Measurements from ENCODE around the gene DPF3. TPM values are rescaled to one million over a fixed set of nuclear protein-coding genes. Genes with fewer than 3 reads are reported as not detected.

DPF3 gene
- total and polyA plus RNA-seq, 2 of the 13 experiments (the other 11 are each of a cell fraction or from before 2014, with no cell fraction given), result 0.09 to 0.60 TPM

DNA sequence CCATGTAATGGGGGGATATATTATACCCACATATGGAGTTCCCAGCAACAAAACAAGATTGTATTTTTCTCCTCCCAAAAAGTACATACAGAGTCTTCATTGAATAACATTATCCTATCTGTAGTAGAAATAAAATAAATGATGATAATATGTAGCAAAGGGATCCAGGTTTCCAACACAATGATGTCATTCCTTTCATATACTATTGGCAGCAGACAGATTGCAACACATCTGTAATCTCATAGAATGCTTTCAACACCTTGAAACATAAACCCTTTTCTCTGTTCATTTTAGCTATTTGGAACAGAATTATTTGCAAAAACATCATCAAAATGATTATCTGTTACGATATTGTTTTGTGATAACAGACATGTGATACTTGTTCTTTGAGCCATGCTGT lies 317.6 kb downstream of the DPF3 start:
- Histone ChIP-seq H2AFZ (ENCODE audit: low read length) (no peak overlapping the region), H3K36me3 (replicated peaks in 1 of 2; ENCODE audit: control insufficient read depth in 1 of 2, insufficient read depth in 2 of 2, low read length in 2 of 2) (no peaks in the 10 kb centered on the region), H4K20me1 (ENCODE audit: insufficient read depth, low read length) (no peaks in the 10 kb centered on the region), H3K9me3 (ENCODE audit: low read length) (no peaks in the 10 kb centered on the region), H3K27me3 (ENCODE audit: control insufficient read depth in 1 of 2, insufficient read depth in 2 of 2, low read length in 2 of 2) (peaks cover 0 to 1% of the 10 kb centered on the region in 2 experiments; a peak in 2 of 5 replicates), H3K4me2 (ENCODE audit: low read depth, low read length) (no peak overlapping the region), H3K27ac (ENCODE audit: extremely low read length, insufficient read depth, low read length) (no peak overlapping the region), H3K79me2 (ENCODE audit: insufficient read depth, low read length) (no peaks in the 10 kb centered on the region), H3K4me3 (replicated peaks in 1 of 3; ENCODE audit: insufficient read depth in 1 of 3, low read depth in 2 of 3, low read length in 3 of 3) (no peak overlapping the region), H3K9ac (ENCODE audit: insufficient read depth, low read depth, low read length) (no peak overlapping the region), H3K4me1 (ENCODE audit: insufficient read depth, low read length) (no peaks in the 10 kb centered on the region)
- no peak for DNase-seq (ENCODE audit: low spot score)
- ChIA-PET CTCF (ENCODE audit: low intra/inter-chr PET ratio, low total read pairs) (no interaction called here), POLR2A (no interaction called here)
- TF ChIP-seq, protein P1, sequence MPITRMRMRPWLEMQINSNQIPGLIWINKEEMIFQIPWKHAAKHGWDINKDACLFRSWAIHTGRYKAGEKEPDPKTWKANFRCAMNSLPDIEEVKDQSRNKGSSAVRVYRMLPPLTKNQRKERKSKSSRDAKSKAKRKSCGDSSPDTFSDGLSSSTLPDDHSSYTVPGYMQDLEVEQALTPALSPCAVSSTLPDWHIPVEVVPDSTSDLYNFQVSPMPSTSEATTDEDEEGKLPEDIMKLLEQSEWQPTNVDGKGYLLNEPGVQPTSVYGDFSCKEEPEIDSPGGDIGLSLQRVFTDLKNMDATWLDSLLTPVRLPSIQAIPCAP (CRISPR knock-in tag; IDR thresholded peaks at IDR 0.05; ENCODE audit: low read depth), result no peak
- no peak for TF ChIP-seq GATAD2A (CRISPR knock-in tag; IDR thresholded peaks at IDR 0.05)
- peak; percentile 77 for TF ChIP-seq ATF7 (IDR thresholded peaks at IDR 0.05)
- TF ChIP-seq ATF7 (CRISPR knock-in tag; IDR thresholded peaks at IDR 0.05), result no peak
- TF ChIP-seq MXI1 (IDR thresholded peaks at IDR 0.05; ENCODE audit: borderline replicate concordance, low read depth, low read length), result no peak
- no peak for TF ChIP-seq IKZF1 (IDR thresholded peaks at IDR 0.05)
- TF ChIP-seq, protein P2, sequence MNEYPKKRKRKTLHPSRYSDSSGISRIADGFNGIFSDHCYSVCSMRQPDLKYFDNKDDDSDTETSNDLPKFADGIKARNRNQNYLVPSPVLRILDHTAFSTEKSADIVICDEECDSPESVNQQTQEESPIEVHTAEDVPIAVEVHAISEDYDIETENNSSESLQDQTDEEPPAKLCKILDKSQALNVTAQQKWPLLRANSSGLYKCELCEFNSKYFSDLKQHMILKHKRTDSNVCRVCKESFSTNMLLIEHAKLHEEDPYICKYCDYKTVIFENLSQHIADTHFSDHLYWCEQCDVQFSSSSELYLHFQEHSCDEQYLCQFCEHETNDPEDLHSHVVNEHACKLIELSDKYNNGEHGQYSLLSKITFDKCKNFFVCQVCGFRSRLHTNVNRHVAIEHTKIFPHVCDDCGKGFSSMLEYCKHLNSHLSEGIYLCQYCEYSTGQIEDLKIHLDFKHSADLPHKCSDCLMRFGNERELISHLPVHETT (CRISPR knock-in tag; conservative IDR thresholded peaks at IDR 0.05), result no peak
- no peak for TF ChIP-seq SP140L (CRISPR knock-in tag; IDR thresholded peaks at IDR 0.05; ENCODE audit: borderline replicate concordance)
- no peak for TF ChIP-seq ZNF674 (CRISPR knock-in tag; IDR thresholded peaks at IDR 0.05; ENCODE audit: low read depth)
- no peak for TF ChIP-seq RFXAP (CRISPR knock-in tag; IDR thresholded peaks at IDR 0.05; ENCODE audit: borderline replicate concordance)
- TF ChIP-seq GTF3A (CRISPR knock-in tag; conservative IDR thresholded peaks at IDR 0.05), result no peak
- TF ChIP-seq, protein P3, sequence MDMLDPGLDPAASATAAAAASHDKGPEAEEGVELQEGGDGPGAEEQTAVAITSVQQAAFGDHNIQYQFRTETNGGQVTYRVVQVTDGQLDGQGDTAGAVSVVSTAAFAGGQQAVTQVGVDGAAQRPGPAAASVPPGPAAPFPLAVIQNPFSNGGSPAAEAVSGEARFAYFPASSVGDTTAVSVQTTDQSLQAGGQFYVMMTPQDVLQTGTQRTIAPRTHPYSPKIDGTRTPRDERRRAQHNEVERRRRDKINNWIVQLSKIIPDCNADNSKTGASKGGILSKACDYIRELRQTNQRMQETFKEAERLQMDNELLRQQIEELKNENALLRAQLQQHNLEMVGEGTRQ (IDR thresholded peaks at IDR 0.05; ENCODE audit: low read depth, low read length), result no peak
- TF ChIP-seq, protein P3 (CRISPR knock-in tag; IDR thresholded peaks at IDR 0.05; ENCODE audit: borderline replicate concordance), result no peak
- TF ChIP-seq CEBPB (IDR thresholded peaks at IDR 0.05; ENCODE audit: borderline replicate concordance, low read depth, low read length), result peak; percentile 16; the same call in 1 of the 2 replicates
- intact Hi-C loops (cut with micrococcal nuclease; ENCODE audit: unreplicated experiment) (no loop called here), in situ Hi-C loops (cut with HindIII; ENCODE audit: extremely low pct_ligation_motif_present, low pct_unique_long_range_greater_than_20kb) (no loop called here)
- no TSS peak for BruUV-seq (replicated peaks)
- no peak for ATAC-seq
- FAIRE-seq, result no peak
- 6% methylated on average over 1 of the region's 1 CpG for WGBS (ENCODE audit: low lambda C conversion rate)
